ENCODE data around the gene DCLK2. TPM values are rescaled to one million over a fixed set of nuclear protein-coding genes. Genes with fewer than 3 reads are reported as not detected.

DCLK2 gene
- total RNA-seq, 3 donors from 2014 or later = 3.4 to 5.2 (median 4.0) TPM

- H3K27me3 ChIP-seq = no peaks in the 10 kb centered on the region
- TF ChIP-seq POLR2AphosphoS5 (IDR thresholded peaks at IDR 0.05) = no peak
- TF ChIP-seq POLR2A (IDR thresholded peaks at IDR 0.05) = no peak
- no peak for DNase-seq (ENCODE audit: low spot score in 2 of 2)
- no peak overlapping the region for H3K4me3 ChIP-seq
- no peaks in the 10 kb centered on the region for H3K4me1 ChIP-seq
- H3K27ac ChIP-seq = no peak overlapping the region
- H3K9me3 ChIP-seq = no peaks in the 10 kb centered on the region
- intact Hi-C loops (cut with DNase I; ENCODE audit: low total_unique reads) = no loop called here
- no peaks in the 10 kb centered on the region for H3K36me3 ChIP-seq
These were observed 52.7 kb downstream of the DCLK2 start for GRCh38 chr4:150130933-150131332.

GRCh38 chr4:150131581-150132228 lies 53.5 kb downstream of the DCLK2 start:
- DNase-seq (ENCODE audit: low spot score in 2 of 2) = no peak
- Histone ChIP-seq H3K27me3 (no peaks in the 10 kb centered on the region), H3K9me3 (no peaks in the 10 kb centered on the region), H3K27ac (no peak overlapping the region), H3K4me3 (no peak overlapping the region), H3K4me1 (no peaks in the 10 kb centered on the region), H3K36me3 (no peaks in the 10 kb centered on the region)
- intact Hi-C loops (cut with DNase I; ENCODE audit: low total_unique reads) = no loop called here
- TF ChIP-seq CTCF (IDR thresholded peaks at IDR 0.05) (no peak), POLR2A (IDR thresholded peaks at IDR 0.05) (no peak), POLR2AphosphoS5 (IDR thresholded peaks at IDR 0.05) (no peak)

- no peaks in the 10 kb centered on the region for H3K36me3 ChIP-seq
- no peak overlapping the region for H3K27ac ChIP-seq
- TF ChIP-seq POLR2A (IDR thresholded peaks at IDR 0.05) (no peak), CTCF (IDR thresholded peaks at IDR 0.05) (no peak), POLR2AphosphoS5 (IDR thresholded peaks at IDR 0.05) (no peak)
- H3K4me1 ChIP-seq = no peaks in the 10 kb centered on the region
- no peak for DNase-seq (ENCODE audit: low spot score in 2 of 2)
- no peaks in the 10 kb centered on the region for H3K9me3 ChIP-seq
- intact Hi-C loops (cut with DNase I; ENCODE audit: low total_unique reads) = no loop called here
- H3K27me3 ChIP-seq = no peaks in the 10 kb centered on the region
- H3K4me3 ChIP-seq = no peak overlapping the region
These were observed 55.4 kb downstream of the DCLK2 start for GRCh38 chr4:150133605-150134004.

GRCh38 chr4:150135134-150135772 lies 57.0 kb downstream of the DCLK2 start:
- no peaks in the 10 kb centered on the region for H3K36me3 ChIP-seq
- DNase-seq (ENCODE audit: low spot score in 2 of 2) = no peak
- H3K27me3 ChIP-seq = no peaks in the 10 kb centered on the region

GRCh38 chr4:150136036-150136435 lies 57.8 kb downstream of the DCLK2 start:
- H3K9me3 ChIP-seq = no peaks in the 10 kb centered on the region
- no peak for DNase-seq (ENCODE audit: low spot score in 2 of 2)
- TF ChIP-seq POLR2A (IDR thresholded peaks at IDR 0.05) = no peak
- TF ChIP-seq CTCF (IDR thresholded peaks at IDR 0.05) = no peak
- no peak for TF ChIP-seq POLR2AphosphoS5 (IDR thresholded peaks at IDR 0.05)
- no peak overlapping the region for H3K27ac ChIP-seq
- H3K36me3 ChIP-seq = no peaks in the 10 kb centered on the region
- no peak overlapping the region for H3K4me3 ChIP-seq
- no peaks in the 10 kb centered on the region for H3K27me3 ChIP-seq
- intact Hi-C loops (cut with DNase I; ENCODE audit: low total_unique reads) = no loop called here
- H3K4me1 ChIP-seq = no peaks in the 10 kb centered on the region

More at GRCh38 chr4:150135134-150135772, 57.0 kb downstream of the DCLK2 start:
- Histone ChIP-seq H3K4me1 (no peaks in the 10 kb centered on the region), H3K9me3 (no peaks in the 10 kb centered on the region), H3K4me3 (no peak overlapping the region), H3K27ac (no peak overlapping the region)
- intact Hi-C loops (cut with DNase I; ENCODE audit: low total_unique reads) = no loop called here
- no peak for TF ChIP-seq CTCF (IDR thresholded peaks at IDR 0.05)
